ENCODE results near the gene KCTD21. TPM values are rescaled to one million over a fixed set of nuclear protein-coding genes. Genes with fewer than 3 reads are reported as not detected.
"Not testable (repeated sequence)": the region's sequence is repeated elsewhere in the genome, so short reads cannot be mapped to it uniquely, and the experiment has no call there.

Gene KCTD21
- total and polyA plus RNA-seq, 4 donors = 4.8 to 16.1 (median 10.8) TPM

DNA sequence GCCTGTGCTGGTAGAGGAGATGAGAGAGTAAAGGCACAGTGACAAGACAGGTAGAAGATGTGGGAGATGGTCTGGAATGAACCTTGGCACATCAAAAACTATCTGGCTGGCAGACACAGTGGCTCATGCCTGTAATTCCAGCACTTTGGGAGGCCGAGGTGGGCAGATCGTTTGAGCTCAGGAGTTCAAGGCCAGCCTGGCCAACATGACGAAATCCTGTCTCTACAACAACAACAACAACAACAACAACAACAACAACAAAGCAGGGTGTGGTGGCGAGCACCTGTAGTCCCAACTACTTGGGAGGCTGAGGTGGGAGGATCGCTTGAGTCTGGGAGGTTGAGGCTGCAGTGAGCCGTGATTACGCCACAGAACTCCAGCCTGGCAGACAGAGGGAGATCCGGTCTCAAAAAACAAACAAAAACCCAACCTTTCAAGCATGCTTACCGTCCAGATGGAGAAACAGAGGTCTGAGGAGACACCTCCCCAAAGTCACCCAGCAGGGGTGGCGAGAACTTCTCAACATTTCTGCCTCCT is 11.8 kb downstream of the KCTD21 start:
- peaks cover 0 to 7% of the 10 kb centered on the region in 2 donors for H3K4me1 ChIP-seq (ENCODE audit: control insufficient read depth in 1 of 2, insufficient read depth in 2 of 2, low read length in 2 of 2)
- DNase-seq (peak in 1 of 2 donors; percentile 18), ATAC-seq (ENCODE audit: low FRiP score) (no peak)
- H3K27ac ChIP-seq (ENCODE audit: low read depth in 1 of 2, low read length in 2 of 2) = no peak overlapping the region
- H3K27me3 ChIP-seq (ENCODE audit: control insufficient read depth in 1 of 2, insufficient read depth in 2 of 2, low read length in 1 of 2) = no peaks in the 10 kb centered on the region
- WGBS, 2 donors = 88 to 90% methylated on average over 10 of the region's 10 CpGs
- intact Hi-C loops (cut with DNase I) = no loop called here
- H3K36me3 ChIP-seq (ENCODE audit: control insufficient read depth in 1 of 2, insufficient read depth in 2 of 2, low read length in 1 of 2) = peaks cover 2 to 3% of the 10 kb centered on the region in 2 donors
- H3K9me3 ChIP-seq (ENCODE audit: control insufficient read depth, low read length) = no peaks in the 10 kb centered on the region
- H3K4me3 ChIP-seq (ENCODE audit: low read length in 2 of 2) = no peak overlapping the region

DNA sequence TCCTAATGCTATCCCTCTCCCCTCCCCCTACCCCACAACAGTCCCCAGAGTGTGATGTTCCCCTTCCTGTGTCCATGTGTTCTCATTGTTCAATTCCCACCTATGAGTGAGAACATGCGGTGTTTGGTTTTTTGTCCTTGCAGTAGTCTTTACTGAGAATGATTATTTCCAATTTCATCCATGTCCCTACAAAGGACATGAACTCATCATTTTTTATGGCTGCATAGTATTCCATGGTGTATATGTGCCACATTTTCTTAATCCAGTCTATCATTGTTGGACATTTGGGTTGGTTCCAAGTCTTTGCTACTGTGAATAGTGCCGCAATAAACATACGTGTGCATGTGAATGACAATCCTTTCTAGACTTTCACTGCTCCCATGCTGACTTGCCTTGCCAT is 12.6 kb downstream of the KCTD21 start:
- ATAC-seq (ENCODE audit: low FRiP score); H3K27ac ChIP-seq (ENCODE audit: low read depth in 1 of 2, low read length in 2 of 2); H3K4me3 ChIP-seq (ENCODE audit: low read length in 2 of 2); DNase-seq; H3K27me3 ChIP-seq (ENCODE audit: control insufficient read depth in 1 of 2, insufficient read depth in 2 of 2, low read length in 1 of 2); H3K9me3 ChIP-seq (ENCODE audit: control insufficient read depth, low read length); intact Hi-C loops (cut with DNase I); H3K36me3 ChIP-seq (ENCODE audit: control insufficient read depth in 1 of 2, insufficient read depth in 2 of 2, low read length in 1 of 2); H3K4me1 ChIP-seq (ENCODE audit: control insufficient read depth in 1 of 2, insufficient read depth in 2 of 2, low read length in 2 of 2): not testable (repeated sequence)
- WGBS, 2 donors = 96 to 97% methylated on average over 3 of the region's 3 CpGs

DNA sequence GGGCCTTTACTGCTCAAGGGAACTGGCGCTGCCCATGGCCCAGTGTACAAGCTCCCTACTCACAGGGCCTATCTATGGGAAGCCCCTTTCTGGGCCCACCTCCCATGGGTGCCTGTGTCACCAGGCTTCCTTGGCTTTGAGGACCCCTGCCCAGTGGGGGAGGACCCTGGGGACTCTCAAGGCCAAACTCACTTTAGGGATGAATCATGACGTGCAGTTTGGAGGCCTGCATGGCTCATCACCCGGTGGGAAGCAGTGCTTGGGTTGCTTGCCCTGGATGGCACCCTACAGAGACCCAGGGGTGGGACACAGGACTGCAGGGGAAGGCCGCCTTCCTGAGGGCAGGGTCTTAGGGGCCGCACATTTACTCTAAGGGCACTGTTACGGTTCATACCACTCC is 16.5 kb downstream of the KCTD21 start:
- no peak for ATAC-seq (ENCODE audit: low FRiP score)
- WGBS, 2 donors = 89 to 92% methylated on average over 6 of the region's 6 CpGs
- intact Hi-C loops (cut with DNase I) = loop anchor here in 1 of 2 donors (2.0 kb wide), 1 partner anchor 15 kb away; no protein-coding TSS in a partner anchor
- Histone ChIP-seq H3K27ac (ENCODE audit: low read depth in 1 of 2, low read length in 2 of 2) (peak overlapping the region; percentile 37 to 71), H3K27me3 (ENCODE audit: control insufficient read depth in 1 of 2, insufficient read depth in 2 of 2, low read length in 1 of 2) (no peaks in the 10 kb centered on the region), H3K4me3 (ENCODE audit: low read length in 2 of 2) (no peak overlapping the region), H3K4me1 (ENCODE audit: control insufficient read depth in 1 of 2, insufficient read depth in 2 of 2, low read length in 2 of 2) (peaks cover 0 to 5% of the 10 kb centered on the region in 2 donors), H3K9me3 (ENCODE audit: control insufficient read depth, low read length) (no peaks in the 10 kb centered on the region), H3K36me3 (ENCODE audit: control insufficient read depth in 1 of 2, insufficient read depth in 2 of 2, low read length in 1 of 2) (peaks cover 2 to 3% of the 10 kb centered on the region in 2 donors)
- peak in 1 of 2 donors; percentile 43 for DNase-seq

DNA sequence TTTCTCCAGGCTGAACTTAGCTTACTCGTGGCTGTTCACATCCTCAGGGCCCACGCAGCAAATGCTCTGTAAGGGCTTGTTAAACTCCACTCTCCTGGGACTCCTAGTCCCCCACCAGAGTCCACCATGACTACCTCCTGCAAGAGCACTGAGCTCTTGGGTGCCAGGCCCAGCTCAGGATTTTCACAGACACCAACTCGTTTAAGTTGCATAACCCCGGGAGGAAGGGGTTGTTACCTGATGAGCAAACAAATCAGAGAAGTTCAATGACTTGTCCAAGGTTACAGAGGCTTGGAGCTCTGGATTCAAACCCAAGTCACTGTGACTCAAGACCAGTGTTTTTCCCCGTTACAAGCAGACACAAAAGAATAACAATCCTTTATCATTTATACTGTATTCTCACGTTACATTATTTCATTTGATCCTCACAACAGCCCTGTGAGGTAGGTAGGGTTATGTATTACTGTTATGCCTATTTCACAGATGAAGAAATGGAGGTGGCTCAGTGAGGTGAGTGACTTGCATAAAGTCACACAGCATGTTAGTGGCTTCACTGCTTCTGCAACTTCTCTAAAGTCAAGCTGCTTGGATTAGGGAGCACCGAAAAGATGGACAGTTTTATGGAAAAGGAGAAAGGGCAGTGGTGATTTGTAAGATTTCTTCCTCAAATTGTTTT is 17.4 kb downstream of the KCTD21 start:
- H3K4me3 ChIP-seq (ENCODE audit: low read length in 2 of 2) = no peak overlapping the region
- no peaks in the 10 kb centered on the region for H3K27me3 ChIP-seq (ENCODE audit: control insufficient read depth in 1 of 2, insufficient read depth in 2 of 2, low read length in 1 of 2)
- ATAC-seq (ENCODE audit: low FRiP score) (no peak), DNase-seq (no peak)
- no peaks in the 10 kb centered on the region for H3K9me3 ChIP-seq (ENCODE audit: control insufficient read depth, low read length)
- peaks cover 2 to 3% of the 10 kb centered on the region in 2 donors for H3K36me3 ChIP-seq (ENCODE audit: control insufficient read depth in 1 of 2, insufficient read depth in 2 of 2, low read length in 1 of 2)
- whole genome bisulfite sequencing, 2 donors = 56 to 65% methylated on average over 7 of the region's 7 CpGs
- intact Hi-C loops (cut with DNase I) = no loop called here
- H3K27ac ChIP-seq (ENCODE audit: low read depth in 1 of 2, low read length in 2 of 2) = peak overlapping the region; percentile 8 to 94
- peaks cover 0 to 5% of the 10 kb centered on the region in 2 donors for H3K4me1 ChIP-seq (ENCODE audit: control insufficient read depth in 1 of 2, insufficient read depth in 2 of 2, low read length in 2 of 2)

DNA sequence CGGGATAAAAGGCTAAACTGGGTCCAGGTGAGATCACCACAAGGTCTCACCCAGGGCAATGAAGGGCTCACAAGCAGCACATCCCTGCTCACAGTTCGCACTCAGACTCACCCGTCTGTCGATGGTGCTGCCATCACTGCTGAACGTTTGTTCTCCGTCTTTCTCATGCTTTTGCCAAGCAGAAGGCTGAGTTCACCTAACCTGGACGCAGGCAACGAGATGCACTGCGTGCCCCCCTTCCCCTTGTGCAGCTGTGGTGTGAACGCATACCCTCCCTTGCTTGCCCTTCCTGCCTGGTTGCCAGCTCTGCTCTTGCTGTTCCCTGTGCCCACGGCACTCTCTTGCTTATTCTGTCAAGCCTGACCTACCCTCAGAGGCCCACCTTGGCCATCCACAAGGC is 18.0 kb downstream of the KCTD21 start:
- ATAC-seq (ENCODE audit: low FRiP score) (no peak), DNase-seq (peak; percentile 21 to 63)
- intact Hi-C loops (cut with DNase I) = no loop called here
- H3K4me3 ChIP-seq (ENCODE audit: low read length in 2 of 2) = no peak overlapping the region
- 62 to 66% methylated on average over 11 of the region's 11 CpGs for WGBS, 2 donors
- H3K9me3 ChIP-seq (ENCODE audit: control insufficient read depth, low read length) = no peaks in the 10 kb centered on the region
- peak overlapping the region; percentile 8 to 94 for H3K27ac ChIP-seq (ENCODE audit: low read depth in 1 of 2, low read length in 2 of 2)
- no peaks in the 10 kb centered on the region for H3K27me3 ChIP-seq (ENCODE audit: control insufficient read depth in 1 of 2, insufficient read depth in 2 of 2, low read length in 1 of 2)
- peaks cover 0 to 5% of the 10 kb centered on the region in 2 donors for H3K4me1 ChIP-seq (ENCODE audit: control insufficient read depth in 1 of 2, insufficient read depth in 2 of 2, low read length in 2 of 2)
- H3K36me3 ChIP-seq (ENCODE audit: control insufficient read depth in 1 of 2, insufficient read depth in 2 of 2, low read length in 1 of 2) = peaks cover 2 to 3% of the 10 kb centered on the region in 2 donors

DNA sequence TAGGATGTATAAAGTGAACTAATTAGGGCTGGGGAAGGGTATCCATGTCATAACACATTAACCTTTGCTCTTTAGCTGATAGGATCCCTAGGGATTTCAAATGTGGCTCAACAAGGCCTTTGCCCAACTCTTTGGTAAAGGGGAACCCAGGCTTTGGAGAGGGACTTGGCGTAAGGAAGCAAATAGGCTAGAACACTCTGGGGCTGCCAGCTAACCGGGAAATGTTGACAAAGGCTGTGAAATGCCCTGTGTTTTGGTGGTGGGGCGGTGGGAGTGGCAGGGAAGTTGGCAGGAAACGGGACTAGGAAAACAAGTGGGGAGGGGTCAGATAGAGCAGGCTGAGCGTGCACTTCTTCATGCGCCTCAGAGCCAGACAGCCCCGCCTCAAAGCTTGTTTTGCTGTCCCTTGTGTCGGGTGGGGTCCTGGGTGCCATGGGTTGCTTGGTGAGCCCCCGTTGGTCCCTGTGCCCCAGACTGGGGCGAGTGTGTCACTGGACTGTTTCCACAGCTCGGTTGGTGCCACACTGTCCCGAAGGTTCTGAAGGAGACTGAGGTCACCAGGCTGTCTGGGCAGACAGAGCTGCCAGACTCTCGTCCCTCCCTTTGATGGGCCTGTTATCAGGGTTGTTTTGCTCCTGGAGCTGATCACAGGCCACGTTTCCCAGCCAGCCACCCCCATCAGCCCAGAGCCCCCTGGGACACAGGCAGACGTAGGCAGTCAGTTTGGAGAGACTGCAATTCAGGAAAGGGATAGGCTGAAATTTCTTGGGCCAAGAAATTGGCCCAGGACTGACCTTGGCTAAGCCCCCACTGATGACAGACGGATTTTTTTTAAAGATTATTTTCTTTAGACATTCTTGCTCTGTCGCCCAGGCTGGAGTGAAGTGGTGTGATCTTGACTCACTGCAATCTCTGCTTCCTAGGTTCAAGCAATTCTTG is 19.6 kb downstream of the KCTD21 start:
- WGBS, 2 donors = 4 to 8% methylated on average over 17 of the region's 17 CpGs
- Histone ChIP-seq H3K9me3 (ENCODE audit: control insufficient read depth, low read length) (no peaks in the 10 kb centered on the region), H3K4me1 (ENCODE audit: control insufficient read depth in 1 of 2, insufficient read depth in 2 of 2, low read length in 2 of 2) (peaks cover under 1 to 10% of the 10 kb centered on the region in 2 donors), H3K27ac (ENCODE audit: low read depth in 1 of 2, low read length in 2 of 2) (peak overlapping the region; percentile 89 to 99), H3K27me3 (ENCODE audit: control insufficient read depth in 1 of 2, insufficient read depth in 2 of 2, low read length in 1 of 2) (no peaks in the 10 kb centered on the region), H3K36me3 (ENCODE audit: control insufficient read depth in 1 of 2, insufficient read depth in 2 of 2, low read length in 1 of 2) (peaks cover under 1 to 2% of the 10 kb centered on the region in 2 donors), H3K4me3 (ENCODE audit: low read length in 2 of 2) (no peak overlapping the region)
- intact Hi-C loops (cut with DNase I) = loop anchor here in 1 of 2 donors (1.0 kb wide), 1 partner anchor 19 kb away; the partner anchor contains the start of genes KCTD21 and USP35
- ATAC-seq (ENCODE audit: low FRiP score) (peak; percentile 93), DNase-seq (peak; percentile 96)

DNA sequence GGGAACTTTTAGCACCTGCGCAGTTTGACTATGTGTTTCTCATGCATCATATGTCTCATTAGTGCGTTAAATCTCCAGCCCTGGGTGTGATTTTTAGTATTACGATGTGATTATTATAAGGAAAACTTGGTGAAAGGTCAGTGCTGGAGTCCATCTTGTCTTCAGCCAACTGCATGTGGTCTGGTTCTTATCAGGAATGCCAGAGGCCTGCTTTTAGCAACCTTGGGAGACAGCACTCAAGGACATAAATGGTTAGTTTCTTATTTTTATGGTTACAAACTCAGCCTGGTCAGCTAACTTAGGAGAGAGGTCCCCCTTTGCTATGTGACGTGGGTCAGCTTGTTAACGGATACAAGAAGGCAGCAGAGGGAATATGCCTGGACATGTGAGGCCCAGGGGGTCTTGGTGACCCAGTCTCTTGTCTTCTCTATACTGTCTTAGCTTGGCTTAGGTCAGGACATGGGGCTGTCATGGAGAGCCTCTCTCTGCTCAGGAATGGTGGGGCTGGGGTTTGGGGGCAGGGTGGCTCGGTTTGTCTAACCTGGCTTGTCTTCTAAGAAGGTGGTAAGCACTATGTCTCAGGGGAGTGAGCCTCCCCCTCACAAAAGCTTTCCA is 21.5 kb downstream of the KCTD21 start:
- H3K9me3 ChIP-seq (ENCODE audit: control insufficient read depth, low read length) = no peaks in the 10 kb centered on the region
- no peak for DNase-seq
- H3K4me1 ChIP-seq (ENCODE audit: control insufficient read depth in 1 of 2, insufficient read depth in 2 of 2, low read length in 2 of 2) = peaks cover 4 to 10% of the 10 kb centered on the region in 2 donors
- intact Hi-C loops (cut with DNase I) = no loop called here
- H3K4me3 ChIP-seq (ENCODE audit: low read length in 2 of 2) = no peak overlapping the region
- ATAC-seq (ENCODE audit: low FRiP score) = no peak
- H3K36me3 ChIP-seq (ENCODE audit: control insufficient read depth in 1 of 2, insufficient read depth in 2 of 2, low read length in 1 of 2) = no peaks in the 10 kb centered on the region
- peak overlapping the region in 1 of 2 donors; percentile 77 for H3K27ac ChIP-seq (ENCODE audit: low read depth in 1 of 2, low read length in 2 of 2)
- no peaks in the 10 kb centered on the region for H3K27me3 ChIP-seq (ENCODE audit: control insufficient read depth in 1 of 2, insufficient read depth in 2 of 2, low read length in 1 of 2)
- 64 to 72% methylated on average over 6 of the region's 6 CpGs for WGBS, 2 donors

DNA sequence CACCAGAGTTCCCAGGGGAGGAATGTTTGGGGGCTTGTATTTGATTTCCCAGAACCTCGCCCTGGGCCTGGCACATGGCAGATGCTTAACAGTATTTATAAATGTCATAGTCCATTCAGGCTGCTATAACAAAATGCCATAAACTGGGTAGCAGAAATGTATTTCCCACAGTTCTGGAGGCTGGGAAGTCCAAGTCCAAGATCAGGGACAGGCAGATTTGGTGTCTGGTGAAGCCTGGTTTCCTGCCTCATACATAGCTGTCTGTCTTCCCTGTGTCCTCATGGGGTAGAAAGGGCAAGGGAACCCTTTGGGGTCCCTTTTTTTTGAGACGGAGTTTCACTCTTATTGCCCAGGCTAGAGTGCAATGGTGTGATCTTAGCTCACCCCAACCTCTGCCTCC is 24.0 kb downstream of the KCTD21 start:
- H3K9me3 ChIP-seq (ENCODE audit: control insufficient read depth, low read length) = no peaks in the 10 kb centered on the region
- no peaks in the 10 kb centered on the region for H3K36me3 ChIP-seq (ENCODE audit: control insufficient read depth in 1 of 2, insufficient read depth in 2 of 2, low read length in 1 of 2)
- H3K27me3 ChIP-seq (ENCODE audit: control insufficient read depth in 1 of 2, insufficient read depth in 2 of 2, low read length in 1 of 2) = no peaks in the 10 kb centered on the region
- intact Hi-C loops (cut with DNase I) = no loop called here
- WGBS, 2 donors = 90 to 95% methylated on average over 2 of the region's 2 CpGs
- H3K4me1 ChIP-seq (ENCODE audit: control insufficient read depth in 1 of 2, insufficient read depth in 2 of 2, low read length in 2 of 2) = peaks cover 4 to 10% of the 10 kb centered on the region in 2 donors
- H3K4me3 ChIP-seq (ENCODE audit: low read length in 2 of 2) = no peak overlapping the region
- H3K27ac ChIP-seq (ENCODE audit: low read depth in 1 of 2, low read length in 2 of 2) = no peak overlapping the region
- no peak for DNase-seq
- ATAC-seq (ENCODE audit: low FRiP score) = no peak

Data from aorta (tissue), 5 donors.